T follicular helper cell (primary cell): ENCODE measurements around the gene DAAM1.

Experiments
- DNase-seq: peaks from one replicate; pipeline ENCODE4 v3.0.0-alpha.2; 2020; ENCODE audit warnings: low read depth

Gene DAAM1

GRCh38 chr14:59187802-59188460 lies 536 bp upstream of the DAAM1 start:
- peak; percentile 30 for DNase-seq

- peak; percentile 18 for DNase-seq
These were observed 771 bp downstream of the DAAM1 start for GRCh38 chr14:59189091-59189785.

- DNase-seq, result peak; percentile 53
These were observed 1.4 kb downstream of the DAAM1 start for GRCh38 chr14:59189786-59190368.

GRCh38 chr14:59190372-59190771 lies 1.9 kb downstream of the DAAM1 start:
- no peak for DNase-seq

GRCh38 chr14:59195912-59196311 lies 7.4 kb downstream of the DAAM1 start:
- DNase-seq, result no peak

GRCh38 chr14:59197695-59198262 lies 9.3 kb downstream of the DAAM1 start:
- DNase-seq, result no peak

- DNase-seq, result no peak
These were observed 10.7 kb downstream of the DAAM1 start for GRCh38 chr14:59199205-59199604.

- DNase-seq, result no peak
These were observed 11.1 kb downstream of the DAAM1 start for GRCh38 chr14:59199614-59200013.

- no peak for DNase-seq
These were observed 11.7 kb downstream of the DAAM1 start for GRCh38 chr14:59200195-59200594.

- DNase-seq, result no peak
These were observed 13.6 kb downstream of the DAAM1 start for GRCh38 chr14:59202031-59202430.

GRCh38 chr14:59204305-59204704 lies 15.8 kb downstream of the DAAM1 start:
- no peak for DNase-seq

GRCh38 chr14:59206892-59207291 lies 18.4 kb downstream of the DAAM1 start:
- DNase-seq, result no peak

- no peak for DNase-seq
These were observed 19.1 kb downstream of the DAAM1 start for GRCh38 chr14:59207506-59207933.

- no peak for DNase-seq
These were observed 19.9 kb downstream of the DAAM1 start for GRCh38 chr14:59208224-59208814.

GRCh38 chr14:59208954-59209353 lies 20.5 kb downstream of the DAAM1 start:
- no peak for DNase-seq

- no peak for DNase-seq
These were observed 22.2 kb downstream of the DAAM1 start for GRCh38 chr14:59210621-59211020.

GRCh38 chr14:59213368-59214315 lies 25.2 kb downstream of the DAAM1 start:
- DNase-seq, result no peak

- no peak for DNase-seq
These were observed 26.3 kb downstream of the DAAM1 start for GRCh38 chr14:59214702-59215302.

- DNase-seq, result no peak
These were observed 26.9 kb downstream of the DAAM1 start for GRCh38 chr14:59215322-59215721.

- DNase-seq, result no peak
These were observed 27.3 kb downstream of the DAAM1 start for GRCh38 chr14:59215757-59216156.

- DNase-seq, result no peak
These were observed 28.5 kb downstream of the DAAM1 start for GRCh38 chr14:59217011-59217410.
